Activated CD4-positive, alpha-beta T cell treated with anti-CD3 and anti-CD28 coated beads, Interleukin-2, amount 10 ng/mL, durations not matched to agents 24 days and 14 days (primary cell): ENCODE measurements around the gene GNGT2. TPM values are rescaled to one million over a fixed set of nuclear protein-coding genes. Genes with fewer than 3 reads are reported as not detected.

Experiments used
- total RNA-seq: library from RNA; stranded (reverse); gene quantifications from 2 replicates; pipeline ENCODE4 v1.2.3, GENCODE V29; 2022

Gene GNGT2
- total RNA-seq, 1 donor from 2014 or later = 18.2 TPM

Other genes starting within 250 kb of the GNGT2 start
- not detected in 2 replicates for gene GIP, start 242.0 kb downstream of the GNGT2 start, total RNA-seq
- gene IGF2BP1, start 213.2 kb downstream of the GNGT2 start, total RNA-seq = 0.09 TPM in 1 of 2 replicates, not detected in the other
- 0.02 and 0.05 TPM in 2 replicates for gene B4GALNT2, start 77.8 kb downstream of the GNGT2 start, total RNA-seq
- gene ABI3, start 133 bp upstream of the GNGT2 start, total RNA-seq = 27.8 and 28.4 TPM in 2 replicates
- 0.09 TPM in 1 of 2 replicates, not detected in the other for gene PHOSPHO1, start 20.2 kb upstream of the GNGT2 start, total RNA-seq
- gene ZNF652, start 151.7 kb upstream of the GNGT2 start, total RNA-seq = 4.5 and 5.5 TPM in 2 replicates
- gene PHB1, start 204.3 kb upstream of the GNGT2 start, total RNA-seq = 440 and 448 TPM in 2 replicates